Fibroblast of the aortic adventitia (primary cell): ENCODE results near the gene RASAL2. TPM values are rescaled to one million over a fixed set of nuclear protein-coding genes. Genes with fewer than 3 reads are reported as not detected.

ENCODE experiments used
- DNase-seq: peaks from one replicate; pipeline ENCODE4 v3.0.0-alpha.2; 2010; ENCODE audit warnings: low read depth
- H3K4me3 ChIP-seq: 2 replicates; pipeline ENCODE4 v1.5.1; 2011; ENCODE audit warnings: low read depth, mild to moderate bottlenecking, control low read depth, low read length, moderate library complexity
- CTCF ChIP-seq: IDR thresholded peaks from 2 replicates; pipeline ENCODE4 v1.5.1; 2011; ENCODE audit warnings: mild to moderate bottlenecking, low read length, control low read depth, inconsistent platforms; ENCODE audit not compliant: insufficient read depth
- total RNA-seq: library from RNA; depleted of rRNA; stranded (reverse); fragments of >200 nt; gene quantifications from 2 replicates; pipeline ENCODE4 v1.2.3, GENCODE V29; 2012; ENCODE audit warnings: low replicate concordance

Gene RASAL2
- total RNA-seq, 1 donor = 30.5 TPM

GRCh38 chr1:178352790-178353416 is 259.0 kb downstream of the RASAL2 start:
- TF ChIP-seq CTCF = no peak
- DNase-seq = no peak
- no peak overlapping the region for H3K4me3 ChIP-seq

GRCh38 chr1:178353524-178353923 is 259.6 kb downstream of the RASAL2 start:
- no peak for TF ChIP-seq CTCF
- no peak overlapping the region for H3K4me3 ChIP-seq
- no peak for DNase-seq

GRCh38 chr1:178354816-178355215 is 260.9 kb downstream of the RASAL2 start:
- TF ChIP-seq CTCF = no peak
- DNase-seq = peak; percentile 34
- no peak overlapping the region for H3K4me3 ChIP-seq

- H3K4me3 ChIP-seq = no peak overlapping the region
- TF ChIP-seq CTCF = no peak
- no peak for DNase-seq
Observed at GRCh38 chr1:178356299-178356698, 262.4 kb downstream of the RASAL2 start.

GRCh38 chr1:178358456-178358855 is 264.6 kb downstream of the RASAL2 start:
- no peak overlapping the region for H3K4me3 ChIP-seq
- peak; percentile 19 for DNase-seq
- TF ChIP-seq CTCF = no peak

- no peak for DNase-seq
- no peak overlapping the region for H3K4me3 ChIP-seq
- no peak for TF ChIP-seq CTCF
Observed at GRCh38 chr1:178360421-178360820, 266.5 kb downstream of the RASAL2 start.

- no peak overlapping the region for H3K4me3 ChIP-seq
- TF ChIP-seq CTCF = no peak
- no peak for DNase-seq
Observed at GRCh38 chr1:178361847-178362246, 267.9 kb downstream of the RASAL2 start.
